ENCODE measurements around the gene ADPRS.

DNA sequence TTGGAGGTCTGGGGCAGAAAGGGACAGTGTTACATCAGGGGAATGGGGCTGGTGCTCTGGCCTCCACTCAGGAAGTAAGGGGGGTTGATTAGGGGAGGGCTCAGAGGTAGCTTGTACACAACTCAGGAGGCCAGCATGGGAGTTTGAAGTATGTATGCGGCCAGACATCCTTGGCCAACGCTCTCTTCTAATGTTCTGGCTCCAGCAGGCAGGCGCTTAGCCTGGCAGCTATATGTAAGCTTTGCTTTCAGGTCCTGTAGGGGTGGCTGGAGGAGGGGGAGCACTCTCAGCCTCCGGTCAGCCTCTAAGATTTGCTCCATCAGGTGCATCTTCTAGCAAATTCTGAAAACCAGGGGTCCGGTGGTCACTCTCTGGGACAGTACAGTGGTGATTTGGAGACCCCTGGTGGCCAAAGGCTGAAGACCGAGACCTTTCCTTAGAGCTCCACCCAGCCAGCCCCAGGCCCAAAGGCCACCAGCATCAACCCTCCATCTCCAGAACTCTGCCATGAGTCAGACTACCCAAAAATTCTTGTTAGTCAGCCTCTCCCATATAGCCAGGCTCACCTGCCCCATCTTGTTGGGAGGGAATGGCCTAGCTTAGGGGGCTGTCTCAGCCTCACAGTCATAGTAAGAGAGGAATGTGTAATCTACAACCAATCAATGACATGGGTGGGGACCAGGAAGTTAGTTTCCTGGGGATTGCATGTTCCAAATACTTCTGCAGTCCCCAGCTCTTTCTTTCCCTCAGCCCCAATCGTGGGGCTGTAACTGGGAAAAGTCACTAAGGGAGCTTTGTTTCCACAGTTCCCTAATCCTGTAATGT is 46.0 kb downstream of the ADPRS start:
- TF ChIP-seq POLR2A (IDR thresholded peaks at IDR 0.05; ENCODE audit: low read depth) (no peak), POLR2AphosphoS5 (IDR thresholded peaks at IDR 0.05) (no peak), EP300 (IDR thresholded peaks at IDR 0.05) (no peak)
- TF ChIP-seq, protein P1, sequence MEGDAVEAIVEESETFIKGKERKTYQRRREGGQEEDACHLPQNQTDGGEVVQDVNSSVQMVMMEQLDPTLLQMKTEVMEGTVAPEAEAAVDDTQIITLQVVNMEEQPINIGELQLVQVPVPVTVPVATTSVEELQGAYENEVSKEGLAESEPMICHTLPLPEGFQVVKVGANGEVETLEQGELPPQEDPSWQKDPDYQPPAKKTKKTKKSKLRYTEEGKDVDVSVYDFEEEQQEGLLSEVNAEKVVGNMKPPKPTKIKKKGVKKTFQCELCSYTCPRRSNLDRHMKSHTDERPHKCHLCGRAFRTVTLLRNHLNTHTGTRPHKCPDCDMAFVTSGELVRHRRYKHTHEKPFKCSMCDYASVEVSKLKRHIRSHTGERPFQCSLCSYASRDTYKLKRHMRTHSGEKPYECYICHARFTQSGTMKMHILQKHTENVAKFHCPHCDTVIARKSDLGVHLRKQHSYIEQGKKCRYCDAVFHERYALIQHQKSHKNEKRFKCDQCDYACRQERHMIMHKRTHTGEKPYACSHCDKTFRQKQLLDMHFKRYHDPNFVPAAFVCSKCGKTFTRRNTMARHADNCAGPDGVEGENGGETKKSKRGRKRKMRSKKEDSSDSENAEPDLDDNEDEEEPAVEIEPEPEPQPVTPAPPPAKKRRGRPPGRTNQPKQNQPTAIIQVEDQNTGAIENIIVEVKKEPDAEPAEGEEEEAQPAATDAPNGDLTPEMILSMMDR (IDR thresholded peaks at IDR 0.05) = peak; percentile 67 to 81 (median 77)
